ENCODE results near the gene ECEL1.

DNA sequence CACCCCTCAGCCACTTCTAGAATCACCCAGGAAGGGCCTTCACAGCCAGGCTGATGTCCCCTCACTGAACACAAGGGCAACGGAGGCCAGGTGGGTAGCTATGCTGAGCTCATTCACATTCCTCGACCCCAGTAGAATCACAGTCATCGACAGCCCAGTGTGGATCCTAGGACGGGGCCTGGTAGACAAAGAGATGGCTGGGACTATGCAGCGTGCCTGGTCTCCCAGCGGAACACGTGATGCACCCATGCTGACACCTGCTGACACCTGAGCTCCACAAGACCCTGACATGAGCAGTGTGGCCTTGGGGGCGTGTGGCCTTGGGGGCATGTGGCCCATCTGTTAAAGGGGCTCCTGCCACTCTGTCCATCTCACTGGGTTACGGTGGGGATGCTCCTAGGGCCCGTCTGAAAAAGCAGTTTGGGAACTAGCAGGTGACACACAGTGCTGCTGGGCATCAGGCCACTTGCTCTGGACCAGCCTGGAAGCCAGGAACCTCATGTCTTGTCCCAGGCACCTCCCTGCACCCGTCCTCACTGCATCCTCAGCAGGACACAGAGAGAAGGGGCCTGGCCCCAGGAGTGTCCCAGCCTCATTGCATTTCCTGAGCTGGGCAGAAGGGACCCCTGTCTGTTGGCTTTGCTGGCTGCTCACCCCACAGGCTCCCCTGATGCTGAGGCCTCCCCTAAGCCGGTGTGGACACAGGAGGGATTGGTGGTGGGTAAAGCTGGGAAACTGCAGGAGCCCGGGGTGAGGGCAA is 9.7 kb downstream of the ECEL1 start:
- no peak for TF ChIP-seq POLR2A (IDR thresholded peaks at IDR 0.05)
- TF ChIP-seq, protein P1, sequence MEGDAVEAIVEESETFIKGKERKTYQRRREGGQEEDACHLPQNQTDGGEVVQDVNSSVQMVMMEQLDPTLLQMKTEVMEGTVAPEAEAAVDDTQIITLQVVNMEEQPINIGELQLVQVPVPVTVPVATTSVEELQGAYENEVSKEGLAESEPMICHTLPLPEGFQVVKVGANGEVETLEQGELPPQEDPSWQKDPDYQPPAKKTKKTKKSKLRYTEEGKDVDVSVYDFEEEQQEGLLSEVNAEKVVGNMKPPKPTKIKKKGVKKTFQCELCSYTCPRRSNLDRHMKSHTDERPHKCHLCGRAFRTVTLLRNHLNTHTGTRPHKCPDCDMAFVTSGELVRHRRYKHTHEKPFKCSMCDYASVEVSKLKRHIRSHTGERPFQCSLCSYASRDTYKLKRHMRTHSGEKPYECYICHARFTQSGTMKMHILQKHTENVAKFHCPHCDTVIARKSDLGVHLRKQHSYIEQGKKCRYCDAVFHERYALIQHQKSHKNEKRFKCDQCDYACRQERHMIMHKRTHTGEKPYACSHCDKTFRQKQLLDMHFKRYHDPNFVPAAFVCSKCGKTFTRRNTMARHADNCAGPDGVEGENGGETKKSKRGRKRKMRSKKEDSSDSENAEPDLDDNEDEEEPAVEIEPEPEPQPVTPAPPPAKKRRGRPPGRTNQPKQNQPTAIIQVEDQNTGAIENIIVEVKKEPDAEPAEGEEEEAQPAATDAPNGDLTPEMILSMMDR (IDR thresholded peaks at IDR 0.05), result no peak
